Glutamatergic neuron (in vitro differentiated cells): ENCODE measurements around the gene MEIS1. TPM values are rescaled to one million over a fixed set of nuclear protein-coding genes. Genes with fewer than 3 reads are reported as not detected.
A peak's percentile ranks its signal among the peaks of the same experiment; 100 is the strongest.

ENCODE experiments used
- DNase-seq: peaks from one replicate; pipeline ENCODE4 v3.0.0; 2022
- H3K27ac Mint-ChIP-seq: one replicate; pipeline ENCODE4 v1.8.0; 2020; ENCODE audit warnings: mild to moderate bottlenecking, mixed read lengths, inconsistent platforms; ENCODE audit not compliant: unreplicated experiment
- H3K27me3 Mint-ChIP-seq: one replicate; pipeline ENCODE4 v1.8.0; 2020; ENCODE audit warnings: mild to moderate bottlenecking, moderate library complexity, mixed read lengths, inconsistent platforms; ENCODE audit not compliant: unreplicated experiment
- H3K36me3 Mint-ChIP-seq: one replicate; pipeline ENCODE4 v1.8.0; 2020; ENCODE audit warnings: mild to moderate bottlenecking, mixed read lengths, inconsistent platforms; ENCODE audit not compliant: unreplicated experiment
- H3K4me1 Mint-ChIP-seq: one replicate; pipeline ENCODE4 v1.8.0; 2020; ENCODE audit warnings: mild to moderate bottlenecking, low read depth, mixed read lengths, inconsistent platforms; ENCODE audit not compliant: unreplicated experiment
- H3K4me3 Mint-ChIP-seq: one replicate; pipeline ENCODE4 v1.8.0; 2020; ENCODE audit warnings: mild to moderate bottlenecking, mixed read lengths, inconsistent platforms; ENCODE audit not compliant: unreplicated experiment
- H3K9me3 Mint-ChIP-seq: one replicate; pipeline ENCODE4 v1.8.0; 2020; ENCODE audit warnings: mild to moderate bottlenecking, moderate library complexity, mixed read lengths, inconsistent platforms; ENCODE audit not compliant: unreplicated experiment
- total RNA-seq: library from RNA; stranded (reverse); fragmentation: NEBNext Ultra II Directional; extraction: Animal tissue kit (Norgen Biotek cat#: 25700); gene quantifications from one replicate; pipeline ENCODE4 v1.2.1, GENCODE V29; 2021; ENCODE audit not compliant: unreplicated experiment
- TF ChIP-seq, protein P1 (sequence below): fragments of 200-600 bp; sonication (generic); IDR thresholded peaks from one replicate; pipeline ENCODE4 v1.5.0; 2021; ENCODE audit not compliant: partially characterized antibody, unreplicated experiment

The MEIS1 gene
- total RNA-seq, 1 donor from 2014 or later, result 4.8 TPM

DNA sequence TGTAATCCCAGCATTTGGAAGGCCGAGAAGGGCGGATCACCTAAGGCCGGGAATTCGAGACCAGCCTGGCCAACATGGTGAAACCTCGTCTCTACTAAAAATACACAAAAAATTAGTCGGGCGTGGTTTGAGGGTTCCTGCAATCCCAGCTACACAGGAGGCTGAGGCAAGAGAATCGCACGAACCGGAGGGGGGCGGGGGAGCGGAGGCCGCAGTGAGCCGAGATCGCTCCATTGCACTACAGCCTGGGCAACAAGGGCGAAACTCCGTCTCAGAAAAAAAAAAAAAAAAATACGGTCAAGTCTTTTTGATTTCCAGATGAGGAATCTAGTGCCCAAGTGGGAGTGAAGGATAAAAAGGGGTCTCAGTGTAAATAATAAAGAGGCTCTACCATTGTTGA lies 16.5 kb upstream of the MEIS1 start:
- no peaks in the 10 kb centered on the region for H3K9me3 Mint-ChIP-seq
- H3K36me3 Mint-ChIP-seq, result no peaks in the 10 kb centered on the region
- H3K27ac Mint-ChIP-seq, result no peak overlapping the region
- DNase-seq, result no peak
- H3K4me1 Mint-ChIP-seq, result no peaks in the 10 kb centered on the region
- no peak overlapping the region for H3K4me3 Mint-ChIP-seq
- peaks cover 2% of the 10 kb centered on the region for H3K27me3 Mint-ChIP-seq
- TF ChIP-seq, protein P1, sequence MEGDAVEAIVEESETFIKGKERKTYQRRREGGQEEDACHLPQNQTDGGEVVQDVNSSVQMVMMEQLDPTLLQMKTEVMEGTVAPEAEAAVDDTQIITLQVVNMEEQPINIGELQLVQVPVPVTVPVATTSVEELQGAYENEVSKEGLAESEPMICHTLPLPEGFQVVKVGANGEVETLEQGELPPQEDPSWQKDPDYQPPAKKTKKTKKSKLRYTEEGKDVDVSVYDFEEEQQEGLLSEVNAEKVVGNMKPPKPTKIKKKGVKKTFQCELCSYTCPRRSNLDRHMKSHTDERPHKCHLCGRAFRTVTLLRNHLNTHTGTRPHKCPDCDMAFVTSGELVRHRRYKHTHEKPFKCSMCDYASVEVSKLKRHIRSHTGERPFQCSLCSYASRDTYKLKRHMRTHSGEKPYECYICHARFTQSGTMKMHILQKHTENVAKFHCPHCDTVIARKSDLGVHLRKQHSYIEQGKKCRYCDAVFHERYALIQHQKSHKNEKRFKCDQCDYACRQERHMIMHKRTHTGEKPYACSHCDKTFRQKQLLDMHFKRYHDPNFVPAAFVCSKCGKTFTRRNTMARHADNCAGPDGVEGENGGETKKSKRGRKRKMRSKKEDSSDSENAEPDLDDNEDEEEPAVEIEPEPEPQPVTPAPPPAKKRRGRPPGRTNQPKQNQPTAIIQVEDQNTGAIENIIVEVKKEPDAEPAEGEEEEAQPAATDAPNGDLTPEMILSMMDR, result no peak

DNA sequence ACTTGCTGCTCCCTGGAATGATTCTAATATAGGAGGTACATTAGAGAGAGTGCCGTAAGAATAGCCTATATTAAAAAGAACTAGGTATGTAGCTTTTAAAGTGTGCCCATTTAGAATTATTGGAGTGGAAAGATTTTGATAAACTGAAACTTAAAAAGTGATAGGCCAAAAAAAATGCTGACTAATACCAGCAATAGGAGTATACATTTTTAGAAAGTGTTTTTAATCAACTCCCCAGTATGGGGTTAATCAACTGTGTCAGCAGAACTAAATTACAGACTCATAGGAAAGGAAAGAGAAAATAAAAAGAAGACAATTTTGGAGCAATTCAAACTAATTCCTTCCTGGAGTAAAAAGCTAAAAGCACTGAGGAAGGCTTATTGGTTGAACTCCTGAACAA lies 13.3 kb upstream of the MEIS1 start:
- Mint-ChIP-seq H3K4me1 (peaks cover 6% of the 10 kb centered on the region), H3K36me3 (no peaks in the 10 kb centered on the region), H3K27me3 (peaks cover 12% of the 10 kb centered on the region), H3K4me3 (no peak overlapping the region), H3K9me3 (no peaks in the 10 kb centered on the region), H3K27ac (no peak overlapping the region)
- DNase-seq, result no peak
- TF ChIP-seq, protein P1, result no peak

DNA sequence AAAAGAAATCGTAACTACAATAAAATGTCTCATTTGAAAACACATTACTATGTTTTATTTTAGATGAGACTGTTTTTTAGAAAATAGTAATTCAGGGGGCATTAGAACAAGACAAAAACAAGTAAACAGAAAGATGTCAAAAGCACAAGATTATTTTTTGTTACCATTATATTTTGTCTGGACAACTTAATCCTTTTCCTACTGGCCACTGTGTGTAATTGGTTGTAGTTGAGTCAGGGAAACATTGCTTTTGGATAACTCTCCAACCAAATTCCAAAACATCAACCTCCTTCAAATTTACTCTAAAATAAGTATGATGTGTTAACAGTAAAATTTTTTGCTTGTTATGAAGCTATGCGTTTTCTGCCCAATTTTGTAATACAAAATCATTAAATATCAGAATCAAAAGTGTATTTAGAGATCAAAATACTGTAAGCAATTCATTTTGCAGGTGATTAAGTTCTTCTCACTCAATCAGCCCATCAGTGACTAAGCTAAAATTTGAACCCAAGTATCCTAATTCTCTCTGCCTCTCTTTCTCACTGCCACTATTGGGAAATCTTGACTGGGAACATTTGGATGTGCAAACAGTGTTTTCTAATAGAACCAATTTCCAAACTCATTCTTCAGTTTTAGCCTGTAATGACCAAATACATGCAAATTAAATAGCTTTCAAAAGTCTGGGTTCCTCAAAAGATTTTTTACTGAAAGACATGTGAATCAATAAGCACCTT lies 11.4 kb upstream of the MEIS1 start:
- Mint-ChIP-seq H3K4me1 (peaks cover 6% of the 10 kb centered on the region), H3K4me3 (no peak overlapping the region), H3K27ac (no peak overlapping the region), H3K9me3 (no peaks in the 10 kb centered on the region), H3K36me3 (no peaks in the 10 kb centered on the region), H3K27me3 (peaks cover 15% of the 10 kb centered on the region)
- no peak for DNase-seq
- TF ChIP-seq, protein P1, result peak; percentile 29

DNA sequence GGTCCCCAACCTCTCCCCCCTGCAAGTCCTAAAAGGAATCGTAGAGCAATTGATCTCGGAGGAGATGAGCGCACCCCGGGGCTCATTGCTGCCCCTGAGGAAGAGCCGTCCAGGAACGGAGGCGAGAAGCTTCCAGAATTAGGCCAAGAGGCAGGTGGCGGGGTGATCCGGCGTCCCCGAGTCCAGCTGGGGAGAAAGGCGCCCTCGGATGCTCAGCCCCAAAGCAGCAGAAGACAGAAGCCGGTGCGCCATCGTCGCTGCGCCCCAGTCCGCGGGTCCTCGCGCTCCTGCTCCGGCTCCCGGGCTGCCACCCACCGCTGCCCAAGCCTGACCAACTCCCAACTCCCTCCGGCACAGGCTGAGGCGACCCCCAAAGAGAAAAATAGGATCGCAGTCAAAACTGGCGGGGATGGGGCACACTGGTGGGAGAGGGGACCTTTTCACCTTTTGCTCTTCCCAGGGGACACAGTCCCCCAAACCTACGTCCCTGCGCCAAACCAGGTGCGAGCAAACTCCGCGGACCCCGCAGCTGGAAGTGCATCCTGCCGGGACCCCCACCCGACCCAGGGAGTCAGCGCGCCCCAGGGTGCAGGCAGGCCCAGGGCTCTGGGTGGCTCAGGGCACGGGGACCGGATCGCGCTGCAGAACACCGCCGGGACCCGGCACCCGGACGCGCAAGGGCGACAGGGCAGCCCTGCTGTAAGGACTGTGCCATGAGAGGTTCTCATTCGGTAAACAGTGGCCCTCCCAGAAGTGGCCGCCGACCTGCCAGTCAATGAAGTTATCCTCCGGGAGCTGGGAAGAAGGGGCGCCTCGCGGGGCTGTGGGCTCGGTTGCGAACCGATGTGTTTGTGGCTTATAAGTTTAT lies 8.4 kb upstream of the MEIS1 start:
- TF ChIP-seq, protein P1, result no peak
- Mint-ChIP-seq H3K4me3 (peak overlapping the region; percentile 89), H3K9me3 (no peaks in the 10 kb centered on the region), H3K27ac (no peak overlapping the region), H3K4me1 (peaks cover 6% of the 10 kb centered on the region), H3K27me3 (peaks cover 25% of the 10 kb centered on the region), H3K36me3 (no peaks in the 10 kb centered on the region)
- DNase-seq, result peak; percentile 42

DNA sequence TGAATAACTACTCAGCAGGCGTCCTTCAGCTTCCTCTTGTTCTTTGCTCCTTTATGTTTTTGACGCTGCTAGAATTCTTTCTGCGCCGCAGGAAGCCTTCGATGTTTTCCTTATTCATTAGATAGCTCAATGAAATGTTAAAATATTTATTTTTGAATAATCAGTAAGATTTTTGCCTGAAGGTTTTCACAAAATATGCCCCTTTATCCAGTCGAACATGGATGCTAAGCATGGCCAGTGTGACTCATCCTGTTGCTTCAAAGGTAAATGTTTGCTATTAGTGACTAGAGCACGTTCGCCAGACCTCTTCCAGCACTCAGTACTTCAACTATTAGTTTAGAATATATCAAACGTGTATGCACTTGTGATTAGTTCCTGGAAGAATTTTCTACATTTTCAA lies 7.6 kb upstream of the MEIS1 start:
- H3K4me1 Mint-ChIP-seq, result peaks cover 6% of the 10 kb centered on the region
- peaks cover 3% of the 10 kb centered on the region for H3K9me3 Mint-ChIP-seq
- no peak for DNase-seq
- TF ChIP-seq, protein P1, result no peak
- H3K4me3 Mint-ChIP-seq, result peak overlapping the region; percentile 63
- no peaks in the 10 kb centered on the region for H3K36me3 Mint-ChIP-seq
- H3K27me3 Mint-ChIP-seq, result peaks cover 25% of the 10 kb centered on the region
- no peak overlapping the region for H3K27ac Mint-ChIP-seq
